BJ (cell line): Measurements from ENCODE around the gene FN3K. TPM values are rescaled to one million over a fixed set of nuclear protein-coding genes. Genes with fewer than 3 reads are reported as not detected.

Experiments used
- CTCF ChIA-PET: fragments of 350-600 bp; formaldehyde crosslinking; extraction: SDS; loops from one replicate; lab custom pipeline; 2021; ENCODE audit warnings: antibody characterized with exemption, inconsistent platforms; lab: Yijun Ruan, JAX
- POLR2A ChIA-PET: fragments of 300-600 bp; sonication (Branson Sonifier 250); formaldehyde crosslinking; extraction: SDS; loops from one replicate; lab custom pipeline; 2021; ENCODE audit warnings: antibody characterized with exemption; lab: Charles Lee
- DNase-seq: peaks from one replicate; pipeline ENCODE4 v3.0.0-alpha.2; 2011; ENCODE audit warnings: low read depth
- H3K27me3 ChIP-seq: 2 replicates; pipeline ENCODE4 v1.6.0; 2011; ENCODE audit warnings: low read length; ENCODE audit not compliant: control insufficient read depth, insufficient read depth
- H3K36me3 ChIP-seq: 2 replicates; pipeline ENCODE4 v1.5.1; 2011; ENCODE audit warnings: low read length; ENCODE audit not compliant: control insufficient read depth, insufficient read depth
- H3K4me3 ChIP-seq: 2 replicates; pipeline ENCODE4 v1.5.1; 2011; ENCODE audit warnings: low read depth, mild to moderate bottlenecking, control low read depth, low read length
- polyA plus RNA-seq: library from polyadenylated mRNA; depleted of rRNA; stranded (reverse); fragments of >200 nt; gene quantifications from 2 replicates; pipeline ENCODE4 v1.2.3, GENCODE V29; 2011; rRNA removed
- TF ChIP-seq, protein P1 (sequence below): IDR thresholded peaks from 2 replicates; pipeline ENCODE4 v1.5.1; 2011; ENCODE audit warnings: low read depth, mild to moderate bottlenecking, control low read depth, inconsistent platforms, low read length, moderate library complexity; ENCODE audit not compliant: insufficient read depth

The FN3K gene
- polyA plus RNA-seq, 1 experiment, result 1.1 TPM

DNA sequence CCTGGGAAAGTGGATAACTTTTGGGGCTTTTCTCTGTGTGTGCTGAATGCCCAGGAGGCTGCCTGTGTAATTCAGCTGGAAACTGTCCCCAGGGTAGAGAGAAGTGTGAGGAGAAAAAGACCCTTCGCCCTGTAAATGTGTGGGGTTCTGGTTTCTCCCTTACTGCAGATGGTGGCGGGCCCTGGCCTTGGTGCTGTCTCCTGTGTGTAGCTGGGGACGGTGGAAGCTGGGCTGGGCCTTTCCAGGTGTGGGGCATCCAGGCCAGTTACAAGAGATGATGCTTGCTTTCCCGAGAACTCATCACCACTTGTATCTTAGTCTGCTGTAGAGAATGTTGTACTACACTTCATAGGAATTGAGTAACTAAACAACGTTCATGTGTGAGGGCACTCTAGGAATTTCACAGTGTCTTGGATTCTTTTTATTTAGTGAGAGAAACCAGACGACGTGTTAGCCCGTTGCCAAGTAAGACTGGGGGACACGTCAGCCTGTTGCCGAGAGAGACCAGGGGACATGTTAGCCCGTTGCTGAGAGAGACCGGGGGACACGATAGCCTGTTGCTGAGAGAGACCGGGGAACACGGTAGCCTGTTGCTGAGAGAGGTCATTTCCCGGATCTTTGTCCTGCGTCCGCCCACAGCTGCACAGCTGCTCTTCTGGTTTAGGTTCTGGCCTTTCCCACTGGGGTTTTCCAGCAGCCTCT is 59.5 kb downstream of the FN3K start:
- ChIA-PET POLR2A (no interaction called here), CTCF (interaction anchor here (1.1 kb wide), 2 partner anchors 12 to 13 kb away, joined by 3 to 5 read pairs; no protein-coding TSS in a partner anchor)
- Histone ChIP-seq H3K27me3 (no peaks in the 10 kb centered on the region), H3K4me3 (no peak overlapping the region), H3K36me3 (no peaks in the 10 kb centered on the region; the same call in 1 of the 2 replicates)
- TF ChIP-seq, protein P1, sequence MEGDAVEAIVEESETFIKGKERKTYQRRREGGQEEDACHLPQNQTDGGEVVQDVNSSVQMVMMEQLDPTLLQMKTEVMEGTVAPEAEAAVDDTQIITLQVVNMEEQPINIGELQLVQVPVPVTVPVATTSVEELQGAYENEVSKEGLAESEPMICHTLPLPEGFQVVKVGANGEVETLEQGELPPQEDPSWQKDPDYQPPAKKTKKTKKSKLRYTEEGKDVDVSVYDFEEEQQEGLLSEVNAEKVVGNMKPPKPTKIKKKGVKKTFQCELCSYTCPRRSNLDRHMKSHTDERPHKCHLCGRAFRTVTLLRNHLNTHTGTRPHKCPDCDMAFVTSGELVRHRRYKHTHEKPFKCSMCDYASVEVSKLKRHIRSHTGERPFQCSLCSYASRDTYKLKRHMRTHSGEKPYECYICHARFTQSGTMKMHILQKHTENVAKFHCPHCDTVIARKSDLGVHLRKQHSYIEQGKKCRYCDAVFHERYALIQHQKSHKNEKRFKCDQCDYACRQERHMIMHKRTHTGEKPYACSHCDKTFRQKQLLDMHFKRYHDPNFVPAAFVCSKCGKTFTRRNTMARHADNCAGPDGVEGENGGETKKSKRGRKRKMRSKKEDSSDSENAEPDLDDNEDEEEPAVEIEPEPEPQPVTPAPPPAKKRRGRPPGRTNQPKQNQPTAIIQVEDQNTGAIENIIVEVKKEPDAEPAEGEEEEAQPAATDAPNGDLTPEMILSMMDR, result no peak
- DNase-seq, result no peak

DNA sequence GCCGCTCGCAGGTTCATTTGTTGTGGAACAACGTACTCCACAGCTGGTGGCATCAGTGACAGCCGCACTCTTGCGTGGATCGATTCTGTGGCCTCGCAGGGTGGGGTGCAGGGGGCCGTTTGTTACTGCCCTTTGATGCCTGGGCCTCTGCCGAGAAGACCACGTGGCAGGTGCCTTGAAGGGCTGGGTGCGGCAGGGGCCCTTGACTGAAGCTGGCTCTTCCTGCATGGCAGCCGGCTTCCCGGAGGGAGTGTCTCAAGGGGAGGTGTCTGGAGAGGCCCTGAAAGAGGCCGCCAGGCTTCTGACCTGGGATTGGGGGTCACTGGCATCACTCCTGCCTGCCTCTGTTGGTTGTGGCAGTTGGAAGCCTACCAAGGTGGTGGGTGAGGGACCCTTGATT is 60.2 kb downstream of the FN3K start:
- ChIA-PET CTCF (no interaction called here), POLR2A (no interaction called here)
- DNase-seq, result no peak
- no peak overlapping the region for H3K4me3 ChIP-seq
- H3K27me3 ChIP-seq, result no peaks in the 10 kb centered on the region
- TF ChIP-seq, protein P1, result no peak
- H3K36me3 ChIP-seq, result peaks cover 2% of the 10 kb centered on the region; the same call in 1 of the 2 replicates

DNA sequence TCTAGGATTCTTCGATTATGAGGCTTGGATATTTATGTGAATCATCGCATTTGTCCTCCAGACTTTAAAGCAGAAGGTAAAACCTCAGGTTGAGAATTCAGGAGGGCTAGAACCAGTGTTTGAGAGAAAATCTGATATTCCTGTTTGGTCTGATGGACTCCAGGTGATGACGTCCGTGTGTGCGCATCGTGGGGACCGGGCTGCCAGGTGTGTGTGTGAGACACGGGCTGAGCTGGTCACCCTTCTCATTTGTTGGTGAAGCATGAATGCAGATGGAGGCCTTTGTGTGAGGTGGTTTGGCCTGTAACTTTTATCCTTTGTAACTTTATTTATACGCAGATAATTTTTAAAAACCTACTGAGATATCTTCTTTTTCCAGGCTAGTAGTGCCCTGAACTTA is 61.6 kb downstream of the FN3K start:
- DNase-seq, result no peak
- H3K4me3 ChIP-seq, result no peak overlapping the region
- no peaks in the 10 kb centered on the region for H3K27me3 ChIP-seq
- TF ChIP-seq, protein P1, result no peak
- H3K36me3 ChIP-seq, result peaks cover 2% of the 10 kb centered on the region; the same call in 1 of the 2 replicates
- ChIA-PET POLR2A (no interaction called here), CTCF (no interaction called here)

DNA sequence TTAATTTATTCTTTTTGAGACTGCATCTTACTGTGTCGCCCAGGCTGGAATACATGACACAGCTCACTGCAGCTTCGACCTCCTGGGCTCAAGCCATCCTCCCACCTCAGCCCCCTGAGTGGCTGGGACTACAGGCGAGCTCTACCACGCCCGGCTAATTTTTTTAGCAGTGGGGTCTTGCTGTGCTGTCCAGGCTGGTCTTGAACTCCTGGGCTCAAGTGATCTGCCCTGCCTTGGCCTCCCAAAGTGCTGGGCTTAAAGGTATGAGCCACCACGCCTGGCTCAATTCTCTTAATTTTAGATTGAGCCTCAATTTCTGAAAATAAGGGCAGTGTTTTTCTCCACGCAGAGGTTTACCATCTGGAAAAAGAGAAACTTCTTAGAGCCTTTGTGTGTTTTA is 63.3 kb downstream of the FN3K start:
- peaks cover 2% of the 10 kb centered on the region; the same call in 1 of the 2 replicates for H3K36me3 ChIP-seq
- no peak for DNase-seq
- TF ChIP-seq, protein P1, result no peak
- ChIA-PET CTCF (no interaction called here), POLR2A (no interaction called here)
- no peak overlapping the region for H3K4me3 ChIP-seq
- no peaks in the 10 kb centered on the region for H3K27me3 ChIP-seq

DNA sequence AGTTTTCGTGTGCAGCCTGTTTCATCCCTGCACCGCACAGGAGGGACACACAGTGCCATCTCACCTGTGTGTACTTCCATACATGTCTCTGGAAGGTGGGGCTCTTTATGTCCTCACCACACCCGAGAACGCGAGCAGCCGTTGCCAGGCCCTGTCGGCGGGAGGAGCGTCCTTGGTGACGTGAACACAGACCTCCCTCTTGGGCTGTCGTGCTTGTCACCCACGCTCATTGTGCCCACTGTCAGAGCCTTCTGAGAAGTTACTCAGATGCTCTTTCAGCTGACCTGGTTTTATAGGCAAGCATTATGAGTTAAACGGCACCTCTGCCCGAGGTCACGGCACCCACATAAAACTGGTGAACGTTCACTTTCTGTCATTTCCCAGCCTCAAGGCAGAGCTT is 64.2 kb downstream of the FN3K start:
- no peak for DNase-seq
- Histone ChIP-seq H3K27me3 (no peaks in the 10 kb centered on the region), H3K4me3 (no peak overlapping the region), H3K36me3 (peaks cover 2% of the 10 kb centered on the region; the same call in 1 of the 2 replicates)
- TF ChIP-seq, protein P1, result no peak
- POLR2A ChIA-PET, result no interaction called here
- CTCF ChIA-PET, result interaction anchor here (1.0 kb wide), 1 partner anchor 17 kb away, joined by 3 read pairs; no protein-coding TSS in a partner anchor

Other genes starting within 250 kb of the FN3K start
- gene FOXK2, start 215.9 kb upstream of the FN3K start, polyA plus RNA-seq, result 19.2 and 19.9 TPM in 2 replicates
- gene WDR45B, start 87.2 kb upstream of the FN3K start, polyA plus RNA-seq, result 116 and 141 TPM in 2 replicates
- 4.9 and 9.4 TPM in 2 replicates for gene RAB40B, start 36.9 kb upstream of the FN3K start, polyA plus RNA-seq
- gene FN3KRP, start 18.9 kb upstream of the FN3K start, polyA plus RNA-seq, result 24.0 and 24.9 TPM in 2 replicates
- 18.4 and 38.6 TPM in 2 replicates for gene TBCD, start 16.4 kb downstream of the FN3K start, polyA plus RNA-seq
- not detected in 2 replicates for gene ZNF750, start 104.4 kb downstream of the FN3K start, polyA plus RNA-seq